GM10847 (cell line): ENCODE results near the gene OAF.

Experiments used
- POLR2A ChIP-seq: IDR thresholded peaks from 2 replicates; pipeline ENCODE4 v1.6.1; 2011; ENCODE audit not compliant: insufficient read length; ENCODE audit errors: extremely low read depth

Gene OAF

GRCh38 chr11:120279502-120279901, 68.7 kb downstream of the OAF start:
- TF ChIP-seq POLR2A = no peak
